Right lobe of liver (tissue), 6 donors: ENCODE measurements around the gene MADCAM1. TPM values are rescaled to one million over a fixed set of nuclear protein-coding genes. Genes with fewer than 3 reads are reported as not detected.

Experiments used
- ATAC-seq, 4 donors: fragments of 200-7000 bp; cut with Tn5 transposase; one replicate each; pipeline ENCODE4 v1.9.1; 2020; ENCODE audit warnings: mild to moderate bottlenecking in 4 of 4, moderate library complexity in 4 of 4
- DNase-seq, 3 donors: peaks; one replicate each; pipeline ENCODE4 v3.0.0-alpha.2; 2020
- H3K27ac ChIP-seq, 3 donors: fragments of 200-600 bp; one replicate each; pipeline ENCODE4 v1.8.0; 2022
- H3K27me3 ChIP-seq, 2 donors: fragments of 200-600 bp; one replicate each; pipeline ENCODE4 v1.8.0; 2022
- H3K36me3 ChIP-seq, 4 donors: fragments of 200-600 bp; sonication (generic) in 1 of 4; one replicate each; pipeline versions ENCODE4 v1.5.1 to v1.8.0; 2017 to 2022; ENCODE audit warnings: control low read depth in 1 of 4
- H3K4me1 ChIP-seq, 4 donors: fragments of 200-600 bp; sonication (generic) in 1 of 4; one replicate each; pipeline versions ENCODE4 v1.5.1 to v1.8.0; 2017 to 2022; ENCODE audit warnings: control low read depth in 1 of 4
- H3K4me3 ChIP-seq, 3 donors: fragments of 200-600 bp; one replicate each; pipeline ENCODE4 v1.8.0; 2022
- H3K9me3 ChIP-seq, 4 donors: fragments of 200-600 bp; sonication (generic) in 1 of 4; one replicate each; pipeline versions ENCODE4 v1.5.1 to v1.8.0; 2017 to 2022; ENCODE audit warnings: control low read depth in 1 of 4
- POLR2A ChIP-seq: fragments of 450-650 bp; IDR thresholded peaks from one replicate; pipeline ENCODE4 v1.6.1; 2017; ENCODE audit warnings: antibody characterized with exemption, mild to moderate bottlenecking
- WGBS: methylation state at CpG from one replicate; pipeline ENCODE4 v1.1.6; 2018; ENCODE audit warnings: low coverage, low lambda C conversion rate; ENCODE audit not compliant: insufficient coverage; ENCODE audit errors: missing lambda C conversion rate; 5-methylcytosine and 5-hydroxymethylcytosine counted together
- intact Hi-C, 2 donors: fragments of 100-400 bp; cut with DNase I; formaldehyde crosslinking; loops; one replicate each; pipeline versions ENCODE4 v1.11.2 to v1.14.1; 2022
- total RNA-seq, 6 experiments: library from RNA; depleted of rRNA in 2 of 6; stranded (reverse); fragments of >200 nt in 2 of 6; fragmentation: NEBNext Ultra II Directional in 3 of 6; extraction: Animal tissue kit (Norgen Biotek cat#: 25700) in 3 of 6; gene quantifications; one replicate each; pipeline versions ENCODE4 v1.1.0 to v1.2.4, GENCODE V29; 2016 to 2023
- TF ChIP-seq, protein P1 (sequence below), 4 donors: fragments of 200-600 bp in 3 of 4; fragments of 450-650 bp in 1 of 4; IDR thresholded peaks; one replicate each; pipeline versions ENCODE4 v1.5.1 to v1.8.0; 2016 to 2022; ENCODE audit warnings: antibody characterized with exemption in 4 of 4, mild to moderate bottlenecking in 2 of 4
- donor health status: DM: no; HTN: yes; CAD: no.
- donor health status: DM: no; HTN: no; CAD: no.
- donor health status: DM: no; HTN: no; CAD: no.
- donor health status: DM: no; HTN: yes; CAD: no.
- donor health status: DM: no; HTN: yes; CAD: no.

Gene MADCAM1
- total RNA-seq, 6 experiments from 2014 or later, result 0.11 to 0.69 (median 0.31) TPM

DNA sequence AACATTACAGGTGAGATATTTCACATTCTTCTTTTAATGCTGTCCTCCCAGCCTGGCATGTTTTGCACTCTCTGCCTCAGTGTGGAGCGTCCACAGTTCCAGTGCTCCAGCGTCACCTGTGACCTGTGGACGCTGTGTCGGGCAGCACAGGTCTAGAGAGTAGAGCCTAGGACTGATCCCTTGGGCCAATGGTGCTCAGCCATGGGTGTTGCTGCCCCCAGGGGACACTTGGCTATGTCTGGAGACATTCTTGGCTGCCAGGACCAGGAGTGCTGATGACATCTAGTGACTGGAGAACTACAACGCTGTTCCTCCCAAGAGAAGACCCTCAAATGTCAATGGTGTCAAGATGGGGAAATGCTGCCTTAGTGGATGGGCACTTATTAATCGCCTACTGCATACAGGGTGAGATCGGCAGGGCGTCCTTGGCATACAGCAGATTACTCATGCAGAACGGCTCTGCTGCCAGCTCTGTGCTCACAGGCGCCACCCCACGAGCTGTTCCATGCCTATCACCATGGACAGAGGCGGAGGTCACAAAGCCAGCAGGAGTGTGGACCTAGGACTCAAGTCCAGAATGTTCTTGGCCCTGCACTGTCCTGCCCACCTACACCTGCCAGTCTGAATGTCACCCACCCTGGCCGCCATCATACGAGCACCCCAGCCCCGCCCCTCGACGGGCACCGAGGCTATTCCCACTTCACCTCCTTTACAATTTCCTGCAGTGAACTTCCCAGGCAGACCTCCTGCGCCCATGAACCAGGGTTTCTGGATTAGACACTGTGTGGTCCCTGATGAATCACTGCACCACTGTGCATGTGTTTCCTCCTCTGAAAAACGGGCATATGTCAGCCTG, 13.9 kb upstream of the MADCAM1 start:
- WGBS, result 50% methylated on average over 10 of the region's 20 CpGs
- intact Hi-C loops, result no loop called here
- no peaks in the 10 kb centered on the region for H3K27me3 ChIP-seq
- no peak overlapping the region for H3K27ac ChIP-seq
- peaks cover 0 to 2% (median 0%) of the 10 kb centered on the region in 4 donors for H3K4me1 ChIP-seq
- no peaks in the 10 kb centered on the region for H3K9me3 ChIP-seq
- no peak for DNase-seq
- H3K4me3 ChIP-seq, result no peak overlapping the region
- no peaks in the 10 kb centered on the region for H3K36me3 ChIP-seq
- ATAC-seq, result peak; percentile 15 to 46 (median 32)
- TF ChIP-seq, protein P1, sequence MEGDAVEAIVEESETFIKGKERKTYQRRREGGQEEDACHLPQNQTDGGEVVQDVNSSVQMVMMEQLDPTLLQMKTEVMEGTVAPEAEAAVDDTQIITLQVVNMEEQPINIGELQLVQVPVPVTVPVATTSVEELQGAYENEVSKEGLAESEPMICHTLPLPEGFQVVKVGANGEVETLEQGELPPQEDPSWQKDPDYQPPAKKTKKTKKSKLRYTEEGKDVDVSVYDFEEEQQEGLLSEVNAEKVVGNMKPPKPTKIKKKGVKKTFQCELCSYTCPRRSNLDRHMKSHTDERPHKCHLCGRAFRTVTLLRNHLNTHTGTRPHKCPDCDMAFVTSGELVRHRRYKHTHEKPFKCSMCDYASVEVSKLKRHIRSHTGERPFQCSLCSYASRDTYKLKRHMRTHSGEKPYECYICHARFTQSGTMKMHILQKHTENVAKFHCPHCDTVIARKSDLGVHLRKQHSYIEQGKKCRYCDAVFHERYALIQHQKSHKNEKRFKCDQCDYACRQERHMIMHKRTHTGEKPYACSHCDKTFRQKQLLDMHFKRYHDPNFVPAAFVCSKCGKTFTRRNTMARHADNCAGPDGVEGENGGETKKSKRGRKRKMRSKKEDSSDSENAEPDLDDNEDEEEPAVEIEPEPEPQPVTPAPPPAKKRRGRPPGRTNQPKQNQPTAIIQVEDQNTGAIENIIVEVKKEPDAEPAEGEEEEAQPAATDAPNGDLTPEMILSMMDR (IDR thresholded peaks at IDR 0.05), result peak in 1 of 4 donors; percentile 11
- TF ChIP-seq POLR2A, result no peak

DNA sequence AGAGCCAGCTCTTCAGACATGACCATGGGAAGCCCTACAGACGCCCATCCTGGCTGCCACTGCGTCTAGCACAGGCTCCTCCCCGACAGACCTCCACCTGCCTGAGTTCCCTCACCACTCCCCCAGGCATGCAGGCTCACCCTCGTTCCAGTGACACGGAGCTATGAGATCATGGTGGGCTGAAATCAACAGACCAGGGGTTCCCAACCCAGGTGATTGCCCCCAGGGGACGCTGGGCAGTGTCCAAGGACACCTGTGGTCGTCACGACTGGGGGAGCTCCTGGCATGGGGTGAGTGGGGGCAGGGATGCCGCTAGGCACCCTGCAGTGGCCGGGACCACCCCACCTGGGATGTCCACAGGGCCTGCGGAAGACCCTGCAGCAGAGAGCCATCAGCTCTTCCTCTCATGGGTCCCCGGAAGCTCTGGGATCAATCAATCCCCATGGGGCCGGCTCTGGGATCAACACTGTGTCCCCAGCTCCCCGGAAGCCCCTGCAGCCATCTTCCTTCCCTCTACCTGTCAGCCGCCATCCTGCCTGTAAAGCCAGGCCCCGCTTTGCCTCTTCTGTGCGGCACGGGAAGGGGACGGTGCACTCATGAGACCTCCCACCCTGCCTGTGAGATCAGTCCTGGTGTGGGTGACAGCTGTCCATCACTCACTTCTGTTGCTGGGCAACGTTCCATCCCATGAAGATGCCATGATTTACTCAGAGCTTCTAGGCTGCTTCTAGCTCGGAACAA, 12.8 kb upstream of the MADCAM1 start:
- intact Hi-C loops, result no loop called here
- H3K9me3 ChIP-seq, result no peaks in the 10 kb centered on the region
- ATAC-seq (no peak), DNase-seq (no peak)
- peaks cover 0 to 2% (median 0%) of the 10 kb centered on the region in 4 donors for H3K4me1 ChIP-seq
- no peak overlapping the region for H3K27ac ChIP-seq
- TF ChIP-seq POLR2A, result no peak
- TF ChIP-seq, protein P1 (IDR thresholded peaks at IDR 0.05), result no peak
- no peaks in the 10 kb centered on the region for H3K27me3 ChIP-seq
- WGBS, result 42% methylated on average over 13 of the region's 21 CpGs
- no peak overlapping the region for H3K4me3 ChIP-seq
- no peaks in the 10 kb centered on the region for H3K36me3 ChIP-seq

DNA sequence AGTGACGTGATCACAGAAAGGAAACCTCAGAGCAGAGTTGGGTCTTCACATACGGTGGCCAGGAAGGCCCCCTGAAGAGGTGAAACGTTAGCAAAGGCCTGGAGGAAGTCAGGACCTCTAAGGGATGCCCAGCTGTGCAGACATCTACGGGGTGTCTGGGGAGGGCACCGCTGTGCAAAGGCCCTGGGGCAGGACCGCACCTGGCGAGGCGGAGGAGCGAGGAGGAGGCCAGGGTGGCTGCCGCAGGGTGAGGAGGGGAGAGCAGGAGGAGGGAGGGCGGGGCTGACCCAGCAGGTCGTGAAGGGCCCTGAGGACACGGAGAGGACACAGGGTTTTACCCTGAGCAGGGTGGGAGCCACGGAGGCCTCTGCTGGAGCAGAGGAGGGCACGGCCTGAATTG, 11.8 kb upstream of the MADCAM1 start:
- Histone ChIP-seq H3K9me3 (no peaks in the 10 kb centered on the region), H3K4me3 (no peak overlapping the region), H3K27ac (no peak overlapping the region), H3K36me3 (no peaks in the 10 kb centered on the region), H3K27me3 (no peaks in the 10 kb centered on the region), H3K4me1 (peaks cover 0 to 4% (median 0%) of the 10 kb centered on the region in 4 donors)
- DNase-seq (no peak), ATAC-seq (no peak)
- TF ChIP-seq, protein P1 (IDR thresholded peaks at IDR 0.05), result no peak
- no peak for TF ChIP-seq POLR2A
- 32% methylated on average over 10 of the region's 15 CpGs for WGBS
- intact Hi-C loops, result no loop called here

DNA sequence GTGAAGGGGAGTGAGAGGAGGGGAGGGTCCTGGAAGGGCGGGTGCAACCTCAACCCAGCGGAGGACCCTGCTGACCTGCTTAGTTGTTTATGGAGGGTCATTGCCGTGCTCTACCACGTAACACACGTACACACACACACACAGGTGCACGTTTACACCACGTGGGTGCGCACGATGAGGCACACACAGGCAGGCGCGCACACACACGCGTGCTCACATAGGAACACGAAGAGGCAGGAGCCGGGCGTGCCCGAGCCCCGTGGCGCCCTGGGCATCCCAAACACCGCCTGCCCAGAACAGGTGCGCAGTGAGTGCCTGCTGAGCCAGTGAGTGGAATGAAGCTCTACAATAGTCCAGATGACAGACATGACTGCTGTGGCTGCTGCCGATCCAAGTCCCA, 11.2 kb upstream of the MADCAM1 start:
- Histone ChIP-seq H3K4me1 (peaks cover 0 to 7% (median 0%) of the 10 kb centered on the region in 4 donors), H3K4me3 (no peak overlapping the region), H3K9me3 (no peaks in the 10 kb centered on the region), H3K36me3 (no peaks in the 10 kb centered on the region), H3K27me3 (no peaks in the 10 kb centered on the region), H3K27ac (no peak overlapping the region)
- ATAC-seq (no peak), DNase-seq (no peak)
- TF ChIP-seq, protein P1 (IDR thresholded peaks at IDR 0.05), result no peak
- TF ChIP-seq POLR2A, result no peak
- WGBS, result 75% methylated on average over 18 of the region's 22 CpGs
- intact Hi-C loops, result no loop called here
